ENCODE measurements around the gene TMEM8B. TPM values are rescaled to one million over a fixed set of nuclear protein-coding genes. Genes with fewer than 3 reads are reported as not detected.

TMEM8B gene
- total and polyA plus RNA-seq, 2 donors (not counting 1 experiment from before 2014, with no cell fraction given) = 12.2 to 14.5 TPM

DNA sequence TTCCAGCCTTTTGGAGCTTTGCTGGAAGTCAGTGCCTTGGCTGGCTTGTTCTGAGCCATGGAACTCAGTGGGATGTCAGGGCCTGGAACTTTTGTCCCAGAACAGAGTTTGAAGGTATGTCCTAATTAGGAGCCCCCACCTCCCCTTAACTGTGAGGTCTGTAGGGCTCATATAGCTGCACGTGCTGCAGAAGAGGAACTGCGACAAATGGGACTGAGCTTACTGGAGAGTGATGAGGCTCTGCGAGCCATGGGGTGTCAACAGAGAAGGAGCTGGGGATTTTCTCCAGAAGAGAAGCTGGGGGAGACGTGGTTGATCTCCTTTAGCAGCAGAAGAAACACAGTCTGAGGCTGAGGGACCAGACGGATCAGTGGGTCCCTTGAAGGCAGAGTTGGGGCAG, 10.9 kb downstream of the TMEM8B start:
- ChIA-PET CTCF (interaction anchor here (0.8 to 7.4 kb wide), 5 partner anchors 13 to 104 kb away, joined by 3 to 54 read pairs (median 5); partner anchors contain the start of genes FAM221B and TMEM8B), POLR2A (no interaction called here)
- H3K4me1 Mint-ChIP-seq = peaks cover 49% of the 10 kb centered on the region
- DNase-seq (peak; percentile 41), ATAC-seq (ENCODE audit: low read depth) (peak; percentile 39)
- Histone ChIP-seq H2AFZ (ENCODE audit: insufficient read depth, low read depth, low read length, poor library complexity, severe bottlenecking) (no peak overlapping the region), H3K9me3 (ENCODE audit: control extremely low read depth in 1 of 3, control insufficient read depth in 2 of 3, insufficient read depth in 1 of 3, low read length in 2 of 3) (no peaks in the 10 kb centered on the region), H3K4me1 (ENCODE audit: control insufficient read depth in 2 of 2, insufficient read depth in 2 of 2, low read length in 2 of 2) (peaks cover 38 to 52% of the 10 kb centered on the region in 2 donors), H3K4me2 (replicated peaks; ENCODE audit: low read depth, low read length, poor library complexity, severe bottlenecking) (no peak overlapping the region), H4K20me1 (ENCODE audit: control insufficient read depth, insufficient read depth, low read length, poor library complexity, severe bottlenecking) (no peaks in the 10 kb centered on the region), H3K4me3 (ENCODE audit: control extremely low read depth in 1 of 5, extremely low read depth in 1 of 5, insufficient read depth in 1 of 5, low read depth in 2 of 5, low read length in 4 of 5) (no peak overlapping the region), H3K9ac (ENCODE audit: low read length) (no peak overlapping the region), H3K36me3 (replicated peaks in 1 of 2; ENCODE audit: control extremely low read depth in 1 of 2, control insufficient read depth in 1 of 2, extremely low read depth in 1 of 2, insufficient read depth in 2 of 2, low read length in 1 of 2) (no peaks in the 10 kb centered on the region), H3K79me2 (ENCODE audit: control insufficient read depth, insufficient read depth, low read length) (peaks cover 3% of the 10 kb centered on the region), H3K27ac (ENCODE audit: low read length in 2 of 2) (no peak overlapping the region), H3K27me3 (replicated peaks in 1 of 4; ENCODE audit: control extremely low read depth in 1 of 4, control insufficient read depth in 3 of 4, insufficient read depth in 4 of 4, low read length in 3 of 4) (no peaks in the 10 kb centered on the region)
- no peaks in the 10 kb centered on the region for H3K27me3 Mint-ChIP-seq
- intact Hi-C loops (cut with micrococcal nuclease) = no loop called here
- H3K27ac Mint-ChIP-seq = no peak overlapping the region
- TF ChIP-seq EZH2 (IDR thresholded peaks at IDR 0.05; ENCODE audit: borderline replicate concordance, insufficient read depth, low read depth, low read length, poor library complexity, severe bottlenecking) = no peak
- TF ChIP-seq, protein P1, sequence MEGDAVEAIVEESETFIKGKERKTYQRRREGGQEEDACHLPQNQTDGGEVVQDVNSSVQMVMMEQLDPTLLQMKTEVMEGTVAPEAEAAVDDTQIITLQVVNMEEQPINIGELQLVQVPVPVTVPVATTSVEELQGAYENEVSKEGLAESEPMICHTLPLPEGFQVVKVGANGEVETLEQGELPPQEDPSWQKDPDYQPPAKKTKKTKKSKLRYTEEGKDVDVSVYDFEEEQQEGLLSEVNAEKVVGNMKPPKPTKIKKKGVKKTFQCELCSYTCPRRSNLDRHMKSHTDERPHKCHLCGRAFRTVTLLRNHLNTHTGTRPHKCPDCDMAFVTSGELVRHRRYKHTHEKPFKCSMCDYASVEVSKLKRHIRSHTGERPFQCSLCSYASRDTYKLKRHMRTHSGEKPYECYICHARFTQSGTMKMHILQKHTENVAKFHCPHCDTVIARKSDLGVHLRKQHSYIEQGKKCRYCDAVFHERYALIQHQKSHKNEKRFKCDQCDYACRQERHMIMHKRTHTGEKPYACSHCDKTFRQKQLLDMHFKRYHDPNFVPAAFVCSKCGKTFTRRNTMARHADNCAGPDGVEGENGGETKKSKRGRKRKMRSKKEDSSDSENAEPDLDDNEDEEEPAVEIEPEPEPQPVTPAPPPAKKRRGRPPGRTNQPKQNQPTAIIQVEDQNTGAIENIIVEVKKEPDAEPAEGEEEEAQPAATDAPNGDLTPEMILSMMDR (IDR thresholded peaks at IDR 0.05) = no peak
- H3K4me3 Mint-ChIP-seq = no peak overlapping the region
- 22% methylated on average over 5 of the region's 5 CpGs for WGBS (ENCODE audit: insufficient coverage)
- no peaks in the 10 kb centered on the region for H3K9me3 Mint-ChIP-seq (ENCODE audit: insufficient read depth)

DNA sequence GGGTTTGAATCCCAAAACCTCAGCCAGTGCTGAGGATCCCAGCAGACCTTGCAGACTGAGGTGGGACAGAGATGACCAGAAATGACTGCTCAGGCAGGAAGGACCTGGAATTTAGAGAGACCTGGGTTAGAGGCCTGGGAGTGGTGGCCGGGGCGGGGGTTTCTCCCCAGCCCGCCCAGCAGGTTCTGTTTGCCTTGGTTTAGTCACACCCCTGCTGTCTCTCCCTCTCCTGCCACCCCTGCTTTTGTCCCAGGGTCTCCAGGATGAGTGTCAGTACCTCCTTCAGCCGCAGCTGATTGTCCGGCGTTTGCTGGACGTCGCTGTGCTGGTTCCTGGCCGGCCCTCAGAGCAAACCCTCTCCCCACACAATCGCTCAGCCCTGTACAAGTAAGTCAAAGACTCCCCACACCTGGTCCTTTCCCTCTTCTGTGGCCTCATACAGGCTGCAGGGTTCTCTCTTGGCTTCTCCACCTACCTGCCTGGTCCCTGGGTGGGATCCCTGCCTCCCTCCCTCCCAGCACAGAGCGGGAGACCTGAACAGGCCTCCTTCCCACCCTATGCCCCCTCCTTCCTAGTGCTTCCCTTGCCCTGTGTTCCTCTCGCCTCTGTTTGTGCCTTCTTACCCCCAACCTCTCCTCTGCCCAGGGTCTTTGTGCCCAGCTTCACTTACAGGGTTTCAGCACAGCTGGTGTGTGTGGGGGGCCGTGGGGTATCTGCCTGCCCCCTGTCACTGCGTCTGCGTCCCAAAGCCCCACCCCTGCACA, 12.0 kb downstream of the TMEM8B start:
- Histone ChIP-seq H3K4me2 (replicated peaks; ENCODE audit: low read depth, low read length, poor library complexity, severe bottlenecking) (no peak overlapping the region), H2AFZ (ENCODE audit: insufficient read depth, low read depth, low read length, poor library complexity, severe bottlenecking) (no peak overlapping the region), H3K27me3 (replicated peaks in 1 of 4; ENCODE audit: control extremely low read depth in 1 of 4, control insufficient read depth in 3 of 4, insufficient read depth in 4 of 4, low read length in 3 of 4) (no peaks in the 10 kb centered on the region), H3K79me2 (ENCODE audit: control insufficient read depth, insufficient read depth, low read length) (peaks cover 3% of the 10 kb centered on the region), H3K27ac (ENCODE audit: low read length in 2 of 2) (no peak overlapping the region), H3K4me1 (ENCODE audit: control insufficient read depth in 2 of 2, insufficient read depth in 2 of 2, low read length in 2 of 2) (peaks cover 46 to 55% of the 10 kb centered on the region in 2 donors), H4K20me1 (ENCODE audit: control insufficient read depth, insufficient read depth, low read length, poor library complexity, severe bottlenecking) (no peaks in the 10 kb centered on the region), H3K9me3 (ENCODE audit: control extremely low read depth in 1 of 3, control insufficient read depth in 2 of 3, insufficient read depth in 1 of 3, low read length in 2 of 3) (no peaks in the 10 kb centered on the region), H3K36me3 (replicated peaks in 1 of 2; ENCODE audit: control extremely low read depth in 1 of 2, control insufficient read depth in 1 of 2, extremely low read depth in 1 of 2, insufficient read depth in 2 of 2, low read length in 1 of 2) (no peaks in the 10 kb centered on the region), H3K9ac (ENCODE audit: low read length) (no peak overlapping the region), H3K4me3 (ENCODE audit: control extremely low read depth in 1 of 5, extremely low read depth in 1 of 5, insufficient read depth in 1 of 5, low read depth in 2 of 5, low read length in 4 of 5) (no peak overlapping the region)
- ChIA-PET POLR2A (no interaction called here), CTCF (interaction anchor here (0.7 to 7.4 kb wide), 5 partner anchors 14 to 172 kb away, joined by 3 to 54 read pairs (median 3); partner anchors contain the start of genes FAM221B and TMEM8B)
- Mint-ChIP-seq H3K27ac (no peak overlapping the region), H3K4me1 (peaks cover 50% of the 10 kb centered on the region), H3K4me3 (no peak overlapping the region), H3K27me3 (no peaks in the 10 kb centered on the region), H3K9me3 (ENCODE audit: insufficient read depth) (no peaks in the 10 kb centered on the region)
- TF ChIP-seq EZH2 (IDR thresholded peaks at IDR 0.05; ENCODE audit: borderline replicate concordance, insufficient read depth, low read depth, low read length, poor library complexity, severe bottlenecking) = no peak
- TF ChIP-seq, protein P1 (IDR thresholded peaks at IDR 0.05) = no peak
- intact Hi-C loops (cut with micrococcal nuclease) = no loop called here
- DNase-seq (no peak), ATAC-seq (ENCODE audit: low read depth) (no peak)
- 99% methylated on average over 13 of the region's 15 CpGs for WGBS (ENCODE audit: insufficient coverage)
